HEK293T (cell line): ENCODE measurements around the gene ATG5.

ENCODE experiments used
- BHLHE40 ChIP-seq: fragments of 450-650 bp; IDR thresholded peaks from 2 replicates; pipeline ENCODE4 v1.6.1; 2016; ENCODE audit warnings: mild to moderate bottlenecking, moderate library complexity, borderline replicate concordance
- SUZ12 ChIP-seq: fragments of 450-650 bp; IDR thresholded peaks from 2 replicates; pipeline ENCODE4 v1.6.1; 2016; ENCODE audit warnings: mild to moderate bottlenecking

DNA sequence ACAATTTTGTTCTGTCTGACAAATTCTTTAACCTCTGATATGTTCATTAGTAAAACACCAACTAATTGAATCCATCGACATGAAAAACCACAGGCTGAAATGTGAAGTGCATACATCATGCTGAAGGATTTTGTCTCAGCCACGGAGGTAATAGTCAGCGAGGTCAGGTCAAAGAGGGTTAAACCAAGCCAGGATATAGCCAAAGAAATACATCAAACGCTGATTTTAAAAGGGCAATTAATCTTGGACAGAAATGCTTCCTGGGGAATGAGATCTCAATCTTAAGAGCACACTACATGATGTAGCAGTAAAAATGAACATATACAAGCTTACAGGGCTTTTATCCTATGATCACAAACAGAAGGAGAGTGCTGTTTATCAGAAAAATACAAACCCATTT lies 132.7 kb downstream of the ATG5 start:
- TF ChIP-seq SUZ12: no peak
- no peak for TF ChIP-seq BHLHE40
